GM19372 (cell line): ENCODE results near the gene PSKH1.
"Not testable (repeated sequence)": the region's sequence is repeated elsewhere in the genome, so short reads cannot be mapped to it uniquely, and the experiment has no call there.

ENCODE experiments used
- ATAC-seq: cut with Tn5 transposase; IDR thresholded peaks from one replicate; pipeline ENCODE4 v1.9.1; 2021; ENCODE audit warnings: mild to moderate bottlenecking, low read depth, moderate library complexity; ENCODE audit not compliant: unreplicated experiment

PSKH1 gene

DNA sequence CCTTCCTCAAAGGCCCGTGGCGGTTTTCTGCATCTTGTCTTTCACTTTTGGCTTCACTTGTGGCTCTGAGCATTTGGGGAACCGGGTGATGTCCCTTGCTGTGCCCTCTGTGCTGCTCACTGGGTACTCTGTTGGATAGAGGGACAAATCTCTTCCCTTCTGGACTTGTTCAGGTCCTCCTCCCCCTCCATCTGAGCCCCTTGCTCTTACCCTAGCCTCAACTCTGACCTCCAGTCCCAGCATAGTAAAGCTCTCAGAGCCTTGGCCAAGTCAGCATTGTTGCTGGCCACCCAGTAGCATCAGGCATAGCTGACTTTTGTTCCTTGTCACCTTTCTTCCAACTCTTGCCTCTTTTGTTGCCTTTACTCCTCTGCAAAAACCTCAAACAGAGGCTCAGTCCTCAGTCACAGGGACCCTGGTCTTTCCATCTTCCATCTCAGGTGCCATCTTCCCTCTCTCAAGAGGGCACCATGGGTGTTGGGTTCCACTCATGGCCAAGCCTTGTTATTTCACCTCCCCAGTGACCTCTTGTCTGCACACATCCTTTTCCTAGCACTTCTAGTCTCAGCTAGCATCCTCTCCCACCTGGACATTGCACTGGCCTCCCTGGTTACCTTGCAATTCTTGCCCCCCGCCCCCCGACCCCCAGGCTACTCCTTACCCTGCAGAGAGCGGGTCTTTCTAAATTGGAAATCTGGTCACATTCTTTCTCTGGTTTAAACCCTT is 44.0 kb downstream of the PSKH1 start:
- ATAC-seq: peak; percentile 43

GRCh38 chr16:67937713-67938112 is 44.7 kb downstream of the PSKH1 start:
- ATAC-seq: not testable (repeated sequence)

DNA sequence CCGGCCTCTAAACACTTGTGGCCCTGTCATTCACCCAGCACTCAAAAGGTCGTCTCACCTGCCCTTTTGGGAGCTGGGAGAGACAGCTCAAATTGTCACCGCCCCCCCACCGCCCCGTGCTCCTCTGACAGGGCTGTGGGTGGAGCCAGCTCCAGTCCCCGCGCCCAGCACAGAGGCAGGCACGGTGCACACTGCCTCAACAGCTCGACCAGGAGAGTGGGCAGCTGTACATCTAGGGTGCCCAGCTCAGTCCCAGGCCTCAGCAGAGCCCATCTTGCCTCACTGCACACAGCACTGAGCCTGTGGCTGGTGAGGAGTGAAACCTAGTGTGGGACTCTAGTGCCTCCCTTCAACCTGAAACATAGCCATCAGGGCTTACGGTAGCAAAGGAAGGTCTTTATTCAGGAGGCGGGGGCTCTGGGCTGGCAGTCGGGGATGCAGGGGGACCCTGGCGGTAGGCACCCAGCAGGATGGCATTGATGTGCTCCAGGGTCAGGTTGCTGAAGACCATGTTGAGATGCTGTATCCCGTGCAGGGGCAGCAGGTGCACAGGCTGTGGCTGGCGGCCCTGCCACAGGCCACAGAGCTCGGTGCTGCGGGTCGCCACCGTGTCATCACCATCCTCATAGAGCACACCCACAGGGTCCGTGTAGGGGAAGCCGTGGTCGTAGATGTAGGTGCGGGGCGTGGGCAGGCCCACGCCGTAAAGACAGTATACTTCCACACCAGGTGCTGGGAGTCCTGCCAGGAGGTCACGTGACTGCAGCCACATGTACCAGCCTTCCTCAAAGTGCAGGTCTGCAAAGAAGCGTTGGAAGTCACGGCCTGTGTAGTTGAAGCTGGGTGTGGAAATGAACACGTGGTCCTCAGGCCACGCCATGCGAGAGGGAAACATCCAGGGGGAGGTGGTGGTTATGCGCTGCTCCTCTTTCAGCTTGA is 46.7 kb downstream of the PSKH1 start:
- no peak for ATAC-seq

DNA sequence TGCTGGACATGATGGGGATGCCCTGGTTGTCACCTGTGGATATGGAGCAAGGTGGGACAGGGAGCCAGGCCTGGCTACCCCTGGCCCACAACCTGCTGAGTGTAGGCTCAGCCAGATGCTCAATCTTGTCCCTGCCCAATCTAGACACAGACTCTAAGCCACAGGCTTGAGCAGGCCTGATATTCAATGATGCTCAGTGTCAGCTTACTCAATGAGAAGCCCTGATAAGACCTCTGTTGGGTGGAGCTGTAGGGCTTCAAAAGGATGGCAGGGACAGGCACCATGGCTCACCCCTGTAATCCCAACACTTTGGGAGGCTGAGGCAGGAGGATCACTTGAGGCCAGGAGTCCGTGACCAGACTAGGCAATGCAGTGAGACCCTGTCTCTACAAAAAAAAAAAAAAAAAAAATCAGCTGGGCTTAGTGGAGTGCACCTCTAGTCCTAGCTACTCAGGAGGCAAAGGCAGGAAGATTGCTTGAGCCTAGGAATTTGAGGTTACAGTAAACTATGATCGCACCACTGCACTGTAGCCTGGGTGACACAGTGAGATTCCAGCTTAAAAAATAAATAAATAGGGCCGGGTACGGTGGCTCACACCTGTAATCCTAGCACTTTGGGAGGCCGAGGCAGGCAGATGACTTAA is 47.5 kb downstream of the PSKH1 start:
- ATAC-seq: no peak

DNA sequence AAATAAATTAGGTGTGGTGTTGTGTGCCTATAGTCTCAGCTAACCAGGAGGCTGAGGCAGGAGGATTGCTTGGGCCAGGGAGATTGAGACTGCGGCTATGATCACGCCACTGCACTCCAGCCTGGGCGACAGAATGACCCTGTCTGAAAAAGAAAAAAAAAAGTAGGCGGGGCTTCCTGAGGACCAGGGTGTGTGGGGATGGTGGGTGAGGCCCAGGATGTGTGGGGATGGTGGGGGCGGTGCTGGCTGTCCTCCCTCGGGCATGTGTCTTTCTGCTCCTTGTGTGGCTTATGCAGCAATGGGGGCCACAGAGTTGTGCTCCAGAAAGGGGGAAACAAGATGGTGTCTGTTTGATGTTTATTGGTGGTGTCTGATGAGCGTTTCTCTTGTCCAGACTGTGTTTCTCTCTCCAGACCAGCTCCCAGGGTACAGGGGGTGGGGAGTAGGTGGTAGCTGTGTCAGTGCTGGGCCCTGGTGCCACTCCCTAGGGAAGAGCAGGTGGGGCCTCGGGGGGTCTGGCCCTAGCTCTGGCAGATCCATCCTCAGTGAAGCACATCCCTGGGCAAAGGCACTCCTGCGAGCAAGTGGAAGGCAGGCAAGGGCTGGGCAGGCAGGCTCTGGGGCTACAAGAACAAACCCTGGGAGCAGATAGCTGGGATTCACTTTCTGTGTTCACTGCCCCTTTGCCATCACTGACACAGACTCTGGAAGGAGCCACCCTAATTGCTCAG is 48.6 kb downstream of the PSKH1 start:
- no peak for ATAC-seq

GRCh38 chr16:67942200-67942509 is 49.1 kb downstream of the PSKH1 start:
- ATAC-seq: no peak

- no peak for ATAC-seq
These were observed 49.6 kb downstream of the PSKH1 start for GRCh38 chr16:67942510-67943255.

- no peak for ATAC-seq
These were observed 50.2 kb downstream of the PSKH1 start for GRCh38 chr16:67943256-67943618.

- ATAC-seq: no peak
These were observed 50.8 kb downstream of the PSKH1 start, which contains the start of gene LCAT for GRCh38 chr16:67943619-67944504. Gene LCAT (minus strand): TSS chr16:67944120. CDS start chr16:67944101, 19 bp downstream.

DNA sequence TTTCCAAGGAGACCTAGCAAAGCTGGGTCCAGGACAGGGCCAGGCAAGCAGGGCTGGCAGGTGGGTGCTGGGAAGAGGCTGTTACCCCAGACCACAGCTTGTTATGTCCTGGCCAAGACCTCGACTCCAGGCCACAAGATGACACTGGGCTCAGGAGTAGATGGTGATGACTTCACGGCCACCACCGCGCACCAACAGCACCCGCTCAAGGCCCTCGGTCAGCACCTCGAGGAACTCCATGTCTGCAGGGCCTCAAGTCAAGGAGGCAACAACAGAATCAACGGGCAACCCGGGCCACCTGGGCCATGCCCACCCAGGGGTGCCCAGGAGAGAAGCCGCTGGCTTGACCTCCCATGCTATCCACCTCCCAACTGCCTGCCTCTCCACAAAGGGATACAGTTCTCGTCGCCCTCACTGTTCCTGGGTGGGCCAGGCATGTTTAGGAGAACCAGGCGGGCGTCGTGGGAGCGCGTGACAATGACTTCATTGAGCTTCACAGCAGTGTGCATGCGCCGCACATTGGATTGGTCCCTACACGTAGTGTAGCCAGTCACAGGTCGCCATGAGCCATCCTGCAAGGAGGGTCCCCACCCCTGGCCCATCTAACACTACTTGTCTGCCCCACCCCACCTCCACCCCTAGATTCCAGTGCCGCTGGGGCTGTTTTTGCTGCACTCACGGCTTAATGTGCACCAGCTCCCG is 51.8 kb downstream of the PSKH1 start:
- ATAC-seq: no peak

DNA sequence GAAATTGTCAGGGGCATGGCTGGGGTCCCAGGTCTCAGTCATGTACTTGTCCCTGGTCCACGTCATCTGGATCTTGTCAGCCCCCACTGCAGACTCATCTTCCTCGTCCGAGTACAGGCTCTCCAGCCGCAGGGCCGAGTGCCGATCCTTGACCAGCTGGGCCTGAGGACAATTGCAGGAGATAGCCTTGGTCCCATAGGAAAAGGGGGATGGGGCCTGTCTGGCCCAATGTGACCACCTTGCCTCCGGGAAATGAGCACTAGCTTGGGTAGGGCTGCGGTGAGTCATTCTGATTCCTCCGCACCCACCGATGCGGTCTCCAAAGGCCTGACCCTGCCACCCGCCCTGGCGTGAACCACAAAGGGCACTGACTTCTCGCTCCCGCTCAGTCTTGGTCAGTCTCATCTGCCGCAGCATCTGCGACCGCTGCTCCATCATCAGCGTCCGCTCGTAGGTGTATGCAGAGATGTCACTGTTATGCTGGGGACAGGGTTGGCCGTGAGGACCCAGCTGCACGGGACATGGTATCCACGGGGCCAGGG is 52.4 kb downstream of the PSKH1 start:
- no peak for ATAC-seq

DNA sequence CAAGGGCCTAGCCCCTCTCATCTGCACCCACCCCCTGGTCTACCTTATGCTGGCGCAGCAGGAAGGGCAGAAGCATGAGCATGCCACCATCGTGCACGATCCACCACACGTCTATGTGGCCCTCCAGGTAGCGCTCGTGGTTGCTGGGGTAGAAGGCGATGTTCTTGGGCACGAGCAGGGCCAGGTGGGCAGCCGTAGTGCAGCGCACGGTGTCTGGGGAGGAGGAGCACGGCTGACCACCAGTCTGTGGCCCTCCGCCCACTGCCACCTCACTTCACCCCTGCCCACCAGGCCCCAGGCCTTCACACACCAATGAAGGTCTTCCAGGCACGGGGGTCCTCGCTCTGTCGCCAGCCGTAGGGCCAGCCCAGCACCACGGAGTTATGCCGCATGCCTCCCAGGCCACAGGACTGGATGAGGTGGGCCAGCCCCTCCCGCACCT is 53.1 kb downstream of the PSKH1 start:
- no peak for ATAC-seq

- no peak for ATAC-seq
These were observed 54.0 kb downstream of the PSKH1 start for GRCh38 chr16:67946966-67947558.

GRCh38 chr16:67948015-67948414 is 55.0 kb downstream of the PSKH1 start:
- ATAC-seq: no peak

- ATAC-seq: no peak
These were observed 56.6 kb downstream of the PSKH1 start for GRCh38 chr16:67949645-67950044.

GRCh38 chr16:67950335-67950843 is 57.3 kb downstream of the PSKH1 start:
- no peak for ATAC-seq

GRCh38 chr16:67951485-67951884 is 58.4 kb downstream of the PSKH1 start:
- no peak for ATAC-seq
